ENCODE measurements around the gene S100A10.

Gene S100A10

GRCh38 chr1:152007047-152007446 lies 13.4 kb upstream of the S100A10 start:
- Histone ChIP-seq H3K9ac (ENCODE audit: low read depth, low read length) (no peak overlapping the region), H3K9me3 (ENCODE audit: insufficient read depth, low read depth, low read length) (no peaks in the 10 kb centered on the region), H3K27me3 (ENCODE audit: insufficient read depth, low read length) (no peaks in the 10 kb centered on the region), H3K36me3 (ENCODE audit: insufficient read depth, low read depth, low read length) (no peaks in the 10 kb centered on the region), H3K27ac (ENCODE audit: low read length) (no peak overlapping the region), H3K4me3 (ENCODE audit: low read length) (no peak overlapping the region), H3K4me1 (ENCODE audit: insufficient read depth, low read length) (no peaks in the 10 kb centered on the region)

GRCh38 chr1:152005360-152005912 lies 11.8 kb upstream of the S100A10 start:
- H3K4me3 ChIP-seq (ENCODE audit: low read length) = no peak overlapping the region
- H3K36me3 ChIP-seq (ENCODE audit: insufficient read depth, low read depth, low read length) = no peaks in the 10 kb centered on the region
- H3K9ac ChIP-seq (ENCODE audit: low read depth, low read length) = no peak overlapping the region
- no peaks in the 10 kb centered on the region for H3K27me3 ChIP-seq (ENCODE audit: insufficient read depth, low read length)
- 0 out of 2 replicates have a peak, but pooled peaks cover 3% of the 10 kb centered on the region for H3K4me1 ChIP-seq (ENCODE audit: insufficient read depth, low read length)
- H3K9me3 ChIP-seq (ENCODE audit: insufficient read depth, low read depth, low read length) = no peaks in the 10 kb centered on the region
- no peak overlapping the region for H3K27ac ChIP-seq (ENCODE audit: low read length)

- Histone ChIP-seq H3K36me3 (ENCODE audit: insufficient read depth, low read depth, low read length) (no peaks in the 10 kb centered on the region), H3K4me3 (ENCODE audit: low read length) (no peak overlapping the region), H3K4me1 (ENCODE audit: insufficient read depth, low read length) (peaks cover 6% of the 10 kb centered on the region; the same call in 1 of the 2 replicates), H3K9ac (ENCODE audit: low read depth, low read length) (no peak overlapping the region), H3K27me3 (ENCODE audit: insufficient read depth, low read length) (no peaks in the 10 kb centered on the region), H3K27ac (ENCODE audit: low read length) (no peak overlapping the region), H3K9me3 (ENCODE audit: insufficient read depth, low read depth, low read length) (no peaks in the 10 kb centered on the region)
These were observed 10.3 kb upstream of the S100A10 start for GRCh38 chr1:152003846-152004442.

- no peak overlapping the region for H3K4me3 ChIP-seq (ENCODE audit: low read length)
- H3K4me1 ChIP-seq (ENCODE audit: insufficient read depth, low read length) = peaks cover 11% of the 10 kb centered on the region; the same call in 1 of the 2 replicates
- H3K9me3 ChIP-seq (ENCODE audit: insufficient read depth, low read depth, low read length) = no peaks in the 10 kb centered on the region
- no peaks in the 10 kb centered on the region for H3K36me3 ChIP-seq (ENCODE audit: insufficient read depth, low read depth, low read length)
- no peak overlapping the region for H3K27ac ChIP-seq (ENCODE audit: low read length)
- 0 out of 2 replicates have a peak, but pooled peaks cover 5% of the 10 kb centered on the region for H3K27me3 ChIP-seq (ENCODE audit: insufficient read depth, low read length)
- no peak overlapping the region for H3K9ac ChIP-seq (ENCODE audit: low read depth, low read length)
These were observed 9.3 kb upstream of the S100A10 start for GRCh38 chr1:152002960-152003359.

GRCh38 chr1:152001631-152002584 lies 8.2 kb upstream of the S100A10 start:
- Histone ChIP-seq H3K4me1 (ENCODE audit: insufficient read depth, low read length) (peaks cover 11% of the 10 kb centered on the region; the same call in 1 of the 2 replicates), H3K4me3 (ENCODE audit: low read length) (no peak overlapping the region), H3K9me3 (ENCODE audit: insufficient read depth, low read depth, low read length) (no peaks in the 10 kb centered on the region), H3K27me3 (ENCODE audit: insufficient read depth, low read length) (0 out of 2 replicates have a peak, but pooled peaks cover 5% of the 10 kb centered on the region), H3K36me3 (ENCODE audit: insufficient read depth, low read depth, low read length) (no peaks in the 10 kb centered on the region), H3K27ac (ENCODE audit: low read length) (no peak overlapping the region), H3K9ac (ENCODE audit: low read depth, low read length) (no peak overlapping the region)

GRCh38 chr1:152000964-152001630 lies 7.4 kb upstream of the S100A10 start:
- Histone ChIP-seq H3K27ac (ENCODE audit: low read length) (no peak overlapping the region), H3K27me3 (ENCODE audit: insufficient read depth, low read length) (0 out of 2 replicates have a peak, but pooled peaks cover 5% of the 10 kb centered on the region), H3K4me1 (ENCODE audit: insufficient read depth, low read length) (peaks cover 11% of the 10 kb centered on the region; the same call in 1 of the 2 replicates), H3K9ac (ENCODE audit: low read depth, low read length) (no peak overlapping the region), H3K9me3 (ENCODE audit: insufficient read depth, low read depth, low read length) (no peaks in the 10 kb centered on the region), H3K4me3 (ENCODE audit: low read length) (no peak overlapping the region), H3K36me3 (ENCODE audit: insufficient read depth, low read depth, low read length) (no peaks in the 10 kb centered on the region)

DNA sequence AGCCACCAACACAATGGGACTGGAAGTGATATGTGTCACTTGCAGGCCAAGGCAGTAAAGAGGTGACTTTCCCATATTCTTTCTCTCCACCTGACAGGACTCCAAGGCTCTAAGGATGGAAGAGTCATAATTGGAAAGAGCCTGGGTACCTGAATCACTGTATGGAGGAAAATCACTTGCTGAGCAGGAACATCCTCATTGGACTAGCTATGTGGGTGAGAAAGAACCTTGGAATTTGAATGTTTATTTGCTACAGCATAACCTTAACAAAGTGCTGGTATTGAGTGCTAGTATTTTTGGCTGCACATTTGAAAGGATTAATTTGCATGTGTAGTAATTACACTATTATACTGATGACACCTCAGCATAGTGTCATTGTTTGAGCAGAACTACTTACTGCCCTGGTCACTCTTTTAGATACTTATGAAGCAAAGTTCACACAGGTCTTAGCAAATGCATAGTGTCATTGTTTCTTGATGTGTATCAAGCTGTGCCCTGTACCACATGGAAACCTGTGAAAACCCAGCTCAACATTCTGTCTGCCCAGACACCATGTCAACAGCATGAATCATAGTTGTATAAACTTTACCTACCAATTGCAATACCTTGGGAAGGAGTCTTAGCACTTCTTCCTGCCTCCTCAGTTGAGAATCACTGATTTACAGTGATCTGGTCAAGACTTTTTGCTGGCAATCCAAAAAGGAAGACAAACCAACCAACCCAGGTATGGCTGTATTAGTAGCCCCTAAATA lies 5.1 kb upstream of the S100A10 start:
- H3K4me3 ChIP-seq (ENCODE audit: low read length) = no peak overlapping the region
- peaks cover 24% of the 10 kb centered on the region for H3K27me3 ChIP-seq (ENCODE audit: insufficient read depth, low read length)
- no peaks in the 10 kb centered on the region for H3K9me3 ChIP-seq (ENCODE audit: insufficient read depth, low read depth, low read length)
- no peak overlapping the region for H3K9ac ChIP-seq (ENCODE audit: low read depth, low read length)
- H3K27ac ChIP-seq (ENCODE audit: low read length) = no peak overlapping the region
- peaks cover 18% of the 10 kb centered on the region for H3K4me1 ChIP-seq (ENCODE audit: insufficient read depth, low read length)
- H3K36me3 ChIP-seq (ENCODE audit: insufficient read depth, low read depth, low read length) = no peaks in the 10 kb centered on the region

DNA sequence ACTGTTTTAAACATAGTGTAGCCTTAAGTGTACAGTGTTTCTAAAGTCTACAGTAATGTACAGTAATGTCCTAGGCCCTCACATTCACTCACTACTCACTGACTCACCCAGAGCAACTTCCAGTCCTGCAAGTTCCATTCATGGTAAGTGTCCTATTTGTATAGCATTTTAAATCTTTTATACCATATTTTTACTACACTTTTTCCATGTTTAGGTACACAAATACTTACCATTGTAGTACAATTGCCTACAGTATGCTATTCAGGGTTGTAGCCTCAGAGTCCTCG lies 3.6 kb upstream of the S100A10 start:
- Histone ChIP-seq H3K36me3 (ENCODE audit: insufficient read depth, low read depth, low read length) (no peaks in the 10 kb centered on the region), H3K4me3 (ENCODE audit: low read length) (no peak overlapping the region), H3K27ac (ENCODE audit: low read length) (no peak overlapping the region), H3K27me3 (ENCODE audit: insufficient read depth, low read length) (peaks cover 39% of the 10 kb centered on the region), H3K9me3 (ENCODE audit: insufficient read depth, low read depth, low read length) (no peaks in the 10 kb centered on the region), H3K4me1 (ENCODE audit: insufficient read depth, low read length) (peaks cover 20% of the 10 kb centered on the region), H3K9ac (ENCODE audit: low read depth, low read length) (no peak overlapping the region)

DNA sequence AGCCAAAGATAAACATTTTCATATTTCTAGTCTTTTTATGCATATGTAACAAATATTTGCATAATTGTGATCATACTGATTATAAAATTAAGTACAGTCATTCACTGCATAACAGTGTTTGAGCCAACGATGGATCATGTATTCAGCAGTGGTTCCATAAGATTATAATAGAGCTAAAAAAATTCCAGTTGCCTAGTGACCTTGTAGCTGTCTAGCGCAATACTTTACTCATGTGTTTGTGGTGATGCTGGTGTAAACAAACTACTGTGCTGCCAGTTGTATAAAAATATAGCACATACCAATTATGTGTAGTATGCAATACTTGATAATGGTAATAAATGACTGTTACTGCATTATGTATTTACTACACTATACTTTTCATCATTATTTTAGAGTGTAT lies 2.1 kb upstream of the S100A10 start:
- Histone ChIP-seq H3K4me3 (ENCODE audit: low read length) (no peak overlapping the region), H3K9ac (ENCODE audit: low read depth, low read length) (no peak overlapping the region), H3K4me1 (ENCODE audit: insufficient read depth, low read length) (peaks cover 34% of the 10 kb centered on the region), H3K27ac (ENCODE audit: low read length) (no peak overlapping the region), H3K36me3 (ENCODE audit: insufficient read depth, low read depth, low read length) (no peaks in the 10 kb centered on the region), H3K9me3 (ENCODE audit: insufficient read depth, low read depth, low read length) (no peaks in the 10 kb centered on the region), H3K27me3 (ENCODE audit: insufficient read depth, low read length) (peaks cover 54% of the 10 kb centered on the region)

DNA sequence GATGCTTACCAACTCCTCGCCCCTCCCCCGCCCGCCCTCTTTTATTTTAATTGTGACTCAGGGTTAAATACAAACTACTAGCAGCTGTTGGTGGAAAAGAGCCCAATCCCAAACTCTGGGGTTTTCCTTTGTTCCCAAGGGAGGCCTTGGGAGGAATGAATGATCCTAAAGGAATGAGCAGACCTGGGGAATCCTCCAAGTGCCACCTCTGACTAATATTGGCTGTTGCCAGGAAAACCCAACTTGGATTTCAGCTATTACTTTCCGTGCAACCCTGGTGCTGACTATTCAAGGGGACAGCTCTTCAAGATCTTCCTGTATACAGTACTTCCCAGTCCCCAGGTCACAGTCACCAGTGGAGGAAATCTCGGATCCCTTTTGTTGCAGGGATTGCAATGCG lies 1.3 kb upstream of the S100A10 start:
- Histone ChIP-seq H3K27me3 (ENCODE audit: insufficient read depth, low read length) (peaks cover 58% of the 10 kb centered on the region), H3K4me3 (ENCODE audit: low read length) (no peak overlapping the region), H3K9ac (ENCODE audit: low read depth, low read length) (no peak overlapping the region), H3K4me1 (ENCODE audit: insufficient read depth, low read length) (peaks cover 40% of the 10 kb centered on the region), H3K27ac (ENCODE audit: low read length) (no peak overlapping the region), H3K36me3 (ENCODE audit: insufficient read depth, low read depth, low read length) (no peaks in the 10 kb centered on the region), H3K9me3 (ENCODE audit: insufficient read depth, low read depth, low read length) (no peaks in the 10 kb centered on the region)
